ENCODE measurements around the gene OTUB1.
A peak's percentile ranks its signal among the peaks of the same experiment; 100 is the strongest.

Gene OTUB1

DNA sequence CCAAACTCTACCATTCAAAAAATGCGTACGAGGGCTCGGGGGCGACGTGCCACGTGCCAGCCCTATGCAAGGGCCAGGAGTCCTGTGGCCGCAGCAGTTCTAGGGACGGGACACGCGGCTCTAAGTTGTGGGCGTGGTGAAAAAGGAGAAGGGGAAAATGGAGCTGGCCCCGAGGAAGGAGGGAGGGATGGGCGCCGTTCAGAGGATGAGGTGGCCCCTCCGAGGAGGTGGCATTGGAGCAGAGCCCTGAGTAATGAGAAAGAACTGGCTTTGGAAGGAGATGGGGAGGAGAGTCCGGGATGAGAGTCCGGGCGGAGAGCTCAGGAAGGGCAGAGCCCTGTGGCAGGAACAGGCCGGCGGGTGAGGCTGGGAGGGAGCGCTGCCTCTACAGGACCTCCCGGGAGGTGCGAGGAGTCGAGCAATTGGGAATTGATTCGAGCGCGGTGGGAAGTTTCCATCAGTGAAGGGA lies 21.0 kb downstream of the OTUB1 start:
- no peak for DNase-seq

GRCh38 chr11:64007629-64008282 lies 21.5 kb downstream of the OTUB1 start:
- DNase-seq, result peak; percentile 21

DNA sequence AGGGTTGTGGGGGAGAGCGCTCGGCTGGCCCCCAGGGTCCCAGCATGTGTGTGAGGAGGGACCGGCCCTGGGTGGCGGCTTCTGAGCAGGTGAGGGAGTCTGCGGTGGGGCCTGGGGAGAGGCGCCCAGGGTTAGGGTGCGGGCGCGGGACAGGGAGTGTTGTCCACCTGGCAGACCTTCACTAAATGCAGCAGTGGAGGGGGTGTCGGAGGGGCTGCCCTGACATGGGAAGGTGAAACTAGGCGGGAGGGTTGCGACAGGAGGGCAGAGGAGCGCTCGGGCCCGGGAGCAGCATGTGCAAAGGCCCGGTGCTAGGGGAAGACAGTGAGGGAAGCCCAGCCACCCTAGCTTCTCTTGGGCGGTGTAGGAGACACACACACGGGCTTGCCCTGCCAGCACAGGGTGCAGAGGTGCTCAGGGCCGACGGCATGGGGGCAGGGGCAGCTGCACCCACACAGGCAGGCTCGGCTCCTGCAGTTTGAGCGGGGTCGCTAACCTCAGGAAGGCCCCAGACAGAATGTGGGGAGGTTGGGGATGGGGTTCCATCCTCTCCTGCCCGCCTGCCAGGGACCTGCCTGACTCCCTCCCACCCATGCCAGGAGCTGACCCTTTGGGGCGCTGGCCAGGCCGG lies 22.2 kb downstream of the OTUB1 start:
- no peak for DNase-seq

DNA sequence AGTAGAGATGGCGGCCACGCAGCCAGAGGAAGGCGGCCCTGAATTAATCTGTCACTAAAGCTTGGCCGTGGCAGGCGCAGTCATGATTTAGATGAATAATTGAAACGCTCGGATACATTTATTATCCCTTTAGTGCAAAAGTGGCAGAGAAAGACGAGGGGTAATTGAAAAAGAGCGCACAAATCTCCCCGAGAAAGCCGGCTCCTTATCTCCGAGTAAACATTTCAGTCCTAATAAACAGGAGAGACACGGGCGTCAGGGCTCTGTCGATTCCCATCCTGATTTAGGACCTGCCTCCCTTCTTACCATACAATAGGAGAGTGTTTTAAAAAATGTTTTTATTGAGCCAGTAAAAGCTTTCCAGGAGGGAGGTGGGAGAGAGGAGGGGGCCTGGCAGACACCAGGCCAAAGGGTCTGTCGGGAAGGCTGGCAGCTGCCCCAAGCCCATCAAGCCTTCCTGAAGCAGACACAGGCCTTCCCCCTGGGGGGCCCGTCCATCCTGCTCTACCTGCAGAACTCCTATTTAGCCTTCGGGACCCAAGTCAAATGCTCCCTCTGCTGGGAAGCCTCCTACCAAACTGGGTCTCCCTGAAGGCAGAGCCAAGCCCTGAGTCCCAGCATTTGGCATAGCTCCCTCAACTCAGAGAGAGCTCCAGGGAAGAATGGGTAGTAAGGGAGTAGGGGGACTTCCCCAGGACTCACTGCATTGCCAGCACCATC lies 22.8 kb downstream of the OTUB1 start:
- DNase-seq, result no peak

DNA sequence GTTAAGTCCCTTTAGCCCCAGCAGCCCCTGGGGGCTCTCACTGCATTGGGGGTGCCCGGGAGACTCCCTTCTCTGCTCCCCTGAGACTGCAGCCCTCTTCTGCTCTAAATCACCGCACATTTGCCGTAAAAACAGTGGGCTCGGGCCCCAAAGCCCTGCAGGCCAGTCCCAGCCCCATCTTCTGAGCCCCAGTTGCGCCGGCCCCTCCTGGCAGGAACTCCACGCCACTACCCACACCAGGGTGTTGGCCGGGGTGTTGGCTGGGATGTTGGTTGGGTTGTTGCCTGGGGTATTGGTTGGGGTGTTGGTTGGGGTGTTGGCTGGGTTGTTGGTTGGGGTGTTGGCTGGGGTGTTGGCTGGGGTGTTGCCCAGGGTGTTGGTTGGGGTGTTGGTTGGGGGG lies 23.5 kb downstream of the OTUB1 start:
- DNase-seq, result no peak

GRCh38 chr11:64010783-64011182 lies 24.5 kb downstream of the OTUB1 start:
- no peak for DNase-seq

DNA sequence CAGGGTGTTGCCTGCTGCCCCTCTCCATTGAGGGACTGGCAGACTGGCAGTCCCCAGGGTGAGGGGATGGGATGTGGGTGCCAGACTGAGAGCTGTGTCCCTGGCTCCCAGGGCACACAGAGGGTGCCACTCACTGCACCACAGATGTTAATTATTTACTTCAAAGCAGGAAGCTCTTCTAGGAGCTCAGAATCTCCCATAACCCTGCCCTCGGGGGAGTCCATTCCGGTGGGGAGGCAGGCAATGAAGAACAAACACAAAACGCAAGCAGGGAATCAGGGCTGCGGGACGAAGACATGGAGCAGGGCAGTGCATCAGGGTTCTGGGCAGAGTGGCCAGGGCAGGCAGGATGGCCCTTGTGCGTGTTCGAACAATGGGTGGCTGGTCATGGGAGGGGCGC lies 25.1 kb downstream of the OTUB1 start:
- no peak for DNase-seq

- no peak for DNase-seq
Measured at GRCh38 chr11:64013141-64013896, 27.1 kb downstream of the OTUB1 start.

- no peak for DNase-seq
Measured at GRCh38 chr11:64014356-64014755, 28.1 kb downstream of the OTUB1 start.

- DNase-seq, result no peak
Measured at GRCh38 chr11:64015510-64015909, 29.3 kb downstream of the OTUB1 start.

DNA sequence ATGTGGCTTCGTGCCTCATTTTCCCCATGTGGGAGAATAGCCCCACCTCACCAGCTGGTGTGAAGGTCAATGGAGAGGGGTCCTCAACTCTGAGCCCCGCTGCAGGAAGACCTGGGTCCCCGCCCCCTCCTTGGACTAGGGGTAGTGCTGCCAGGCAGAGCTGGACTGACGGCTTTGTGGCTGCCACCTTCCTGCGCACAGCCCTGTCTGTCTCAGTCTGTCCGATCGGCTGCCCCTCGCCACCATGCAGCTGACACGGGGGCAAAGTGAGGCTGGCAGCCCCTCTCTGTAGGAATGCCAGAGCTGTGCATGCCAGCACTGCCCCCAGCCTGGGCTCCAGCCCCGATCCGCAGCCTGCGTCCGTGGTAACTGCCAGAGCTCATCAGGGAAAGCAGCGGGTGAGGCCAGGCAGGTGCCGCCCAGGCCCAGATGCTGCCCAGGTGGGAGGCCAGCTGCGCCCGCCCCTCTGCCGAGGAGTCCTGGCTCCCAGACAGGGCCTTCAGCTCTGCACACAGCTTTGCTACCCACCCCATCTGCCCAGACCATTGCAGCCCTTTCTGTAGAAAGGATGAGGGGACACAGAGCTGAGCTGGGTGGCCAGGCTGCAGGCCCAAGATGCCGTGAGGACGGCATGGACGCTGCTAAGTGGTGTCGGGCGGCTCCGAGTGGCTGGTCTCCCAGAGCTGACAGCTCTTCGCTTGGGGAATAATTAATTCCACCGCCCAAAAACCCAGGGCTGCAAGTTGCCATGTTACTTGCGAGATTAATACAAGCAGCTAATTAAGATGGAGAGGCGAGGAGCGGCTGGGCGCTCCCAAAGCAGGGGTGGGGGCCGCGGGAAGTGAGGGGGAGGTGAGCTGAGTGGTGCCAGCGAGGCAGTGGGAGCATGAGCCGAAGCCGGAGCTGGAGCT lies 30.0 kb downstream of the OTUB1 start:
- peak; percentile 69 for DNase-seq

- DNase-seq, result no peak
Measured at GRCh38 chr11:64017945-64018224, 31.6 kb downstream of the OTUB1 start.

DNA sequence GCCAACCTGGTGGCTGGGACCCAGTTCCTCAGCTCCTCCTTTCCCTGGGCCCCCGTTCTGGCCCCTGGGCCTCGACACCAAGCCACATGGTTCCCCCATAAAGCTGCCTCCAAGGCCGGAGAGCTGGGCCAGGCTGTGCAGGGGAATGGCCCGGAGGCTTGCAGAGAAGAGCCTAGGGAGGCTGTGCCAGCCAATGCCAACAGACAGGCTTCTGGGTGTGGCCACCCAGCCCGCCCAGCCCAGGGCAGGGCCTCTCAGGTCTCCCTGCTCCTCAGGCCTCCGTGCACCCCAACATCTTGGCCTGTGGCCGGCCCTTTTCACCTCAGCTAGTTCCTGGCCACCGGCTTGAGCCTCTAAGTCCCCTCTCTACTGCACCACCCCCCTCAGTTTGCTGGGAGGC lies 32.1 kb downstream of the OTUB1 start:
- no peak for DNase-seq

DNA sequence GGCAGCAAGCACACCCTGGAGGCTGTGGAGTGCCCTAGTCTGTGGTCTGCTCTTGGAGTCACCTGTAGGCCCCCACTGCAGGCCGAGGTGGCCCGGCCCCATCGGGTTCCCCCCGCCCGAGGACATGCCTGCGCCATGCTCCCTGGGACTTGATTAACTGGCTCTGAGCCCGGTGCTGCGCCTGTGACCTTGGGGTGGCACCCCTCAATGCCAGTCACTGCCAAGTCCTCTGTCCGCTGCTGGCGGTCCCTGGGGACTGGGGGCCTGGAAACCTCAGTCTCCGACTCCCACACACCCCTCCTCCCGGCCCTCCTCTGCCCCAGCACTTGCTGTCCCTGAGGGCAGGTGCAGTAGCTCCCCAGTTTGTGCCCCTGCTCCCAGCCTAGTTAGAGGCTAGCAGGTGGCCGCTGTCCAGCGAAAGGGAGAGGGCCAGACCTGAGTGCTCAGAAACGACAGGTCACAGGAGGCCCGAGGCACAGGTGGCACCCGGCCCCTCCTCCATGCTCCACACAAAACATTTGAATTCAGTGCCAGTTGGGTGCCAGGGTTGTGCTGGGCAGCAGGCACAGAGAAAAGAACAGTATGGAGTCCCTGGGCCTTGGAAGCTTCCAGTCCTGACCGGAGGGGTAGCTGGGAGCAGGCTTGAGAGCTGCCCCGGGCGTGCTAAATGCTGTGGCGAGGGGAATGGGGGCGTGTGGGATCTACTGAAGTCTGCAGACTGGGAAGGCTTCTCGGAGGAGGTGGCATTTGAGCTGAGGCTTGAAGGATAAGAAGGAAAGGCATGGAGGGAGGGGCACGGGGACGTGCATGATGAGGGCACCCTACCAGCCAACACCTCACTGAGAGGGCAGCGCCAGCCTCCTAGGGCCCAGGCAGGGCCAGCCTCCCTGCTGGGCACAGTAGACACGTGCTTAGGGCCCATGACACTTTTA lies 33.1 kb downstream of the OTUB1 start:
- DNase-seq, result peak; percentile 16

DNA sequence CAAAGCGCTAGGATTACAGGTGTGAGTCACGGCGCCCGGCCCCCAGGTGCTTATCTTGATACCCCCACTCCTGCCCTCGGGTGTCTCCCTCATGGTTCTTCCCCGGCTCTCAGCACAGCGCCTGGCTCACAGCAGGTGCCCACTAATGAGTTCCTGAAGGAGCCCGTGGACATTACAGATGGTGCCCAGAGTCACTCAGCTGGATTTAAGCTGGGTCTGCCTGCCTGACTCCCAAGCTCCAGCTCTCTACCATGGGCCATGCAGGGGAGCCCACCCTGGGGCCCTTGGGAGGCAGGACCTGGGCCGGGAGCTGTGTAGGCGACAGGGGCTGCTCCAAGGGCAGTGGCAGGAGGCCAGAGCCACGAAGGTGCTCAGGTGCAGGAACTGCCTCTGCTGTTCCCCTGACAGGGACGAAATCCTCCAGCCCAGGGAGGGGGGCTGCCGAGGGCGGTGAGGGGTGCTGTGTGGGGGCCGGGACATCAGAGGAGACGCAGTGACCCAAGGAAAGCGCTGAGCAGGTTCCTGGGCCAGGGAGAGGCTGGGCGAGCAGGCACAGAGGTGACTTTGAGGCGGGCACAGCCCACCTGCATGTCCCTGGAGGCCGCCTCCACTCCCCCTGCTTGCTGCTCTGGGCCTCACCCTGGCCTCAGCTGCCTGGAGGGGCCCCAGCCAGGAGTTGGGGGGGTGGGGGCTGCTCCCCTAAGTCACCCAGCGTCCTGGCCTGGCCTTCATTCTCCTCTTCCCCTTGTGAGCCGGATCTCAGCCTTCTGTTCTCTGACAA lies 34.9 kb downstream of the OTUB1 start:
- no peak for DNase-seq

- no peak for DNase-seq
Measured at GRCh38 chr11:64021757-64022093, 35.5 kb downstream of the OTUB1 start.

GRCh38 chr11:64022125-64022784 lies 36.0 kb downstream of the OTUB1 start:
- DNase-seq, result no peak

GRCh38 chr11:64023712-64024710 lies 37.8 kb downstream of the OTUB1 start:
- no peak for DNase-seq

DNA sequence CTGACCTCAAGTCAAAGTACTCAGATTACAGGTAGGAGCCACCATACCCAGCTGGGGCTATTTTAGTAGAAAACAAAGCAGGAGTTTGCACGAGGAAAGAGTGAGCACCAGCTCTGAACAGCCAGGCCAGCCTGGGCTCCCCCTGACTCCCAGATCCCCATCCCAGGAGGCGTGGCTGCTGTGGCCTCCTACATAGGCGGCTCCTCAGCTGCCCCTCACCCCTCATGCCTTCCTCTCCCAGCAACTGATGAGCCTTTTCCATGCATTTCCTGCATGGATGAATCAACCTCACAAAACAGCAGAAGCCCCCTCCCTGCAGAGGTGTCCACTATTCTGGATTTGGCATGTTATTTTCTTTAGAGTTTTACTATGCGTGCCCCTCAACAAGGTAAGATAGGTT lies 39.0 kb downstream of the OTUB1 start:
- DNase-seq, result no peak
